ENCODE measurements around the gene GTPBP1.

GTPBP1 gene

DNA sequence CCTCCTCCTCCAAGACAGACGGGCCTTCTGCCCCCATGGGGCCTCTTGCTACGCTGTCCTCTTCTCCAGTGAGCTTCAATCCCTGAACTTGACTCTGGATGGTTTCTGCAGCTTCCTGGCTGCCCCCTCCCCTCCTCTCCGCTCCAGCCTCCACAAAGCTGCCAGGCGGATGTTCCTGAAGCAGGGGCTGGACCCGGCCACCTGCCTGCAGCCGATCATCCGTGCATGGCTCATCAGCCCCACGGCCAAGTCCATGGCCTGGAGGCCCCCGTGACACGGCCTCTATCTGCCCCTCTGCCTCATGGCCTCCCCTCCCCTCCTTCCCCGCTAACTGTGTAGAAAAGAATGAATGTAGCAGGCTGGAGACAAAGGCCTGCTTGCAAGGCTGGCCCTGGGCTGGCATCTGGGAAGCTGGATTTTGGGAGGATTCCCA lies 56.8 kb downstream of the GTPBP1 start:
- DNase-seq, result no peak

DNA sequence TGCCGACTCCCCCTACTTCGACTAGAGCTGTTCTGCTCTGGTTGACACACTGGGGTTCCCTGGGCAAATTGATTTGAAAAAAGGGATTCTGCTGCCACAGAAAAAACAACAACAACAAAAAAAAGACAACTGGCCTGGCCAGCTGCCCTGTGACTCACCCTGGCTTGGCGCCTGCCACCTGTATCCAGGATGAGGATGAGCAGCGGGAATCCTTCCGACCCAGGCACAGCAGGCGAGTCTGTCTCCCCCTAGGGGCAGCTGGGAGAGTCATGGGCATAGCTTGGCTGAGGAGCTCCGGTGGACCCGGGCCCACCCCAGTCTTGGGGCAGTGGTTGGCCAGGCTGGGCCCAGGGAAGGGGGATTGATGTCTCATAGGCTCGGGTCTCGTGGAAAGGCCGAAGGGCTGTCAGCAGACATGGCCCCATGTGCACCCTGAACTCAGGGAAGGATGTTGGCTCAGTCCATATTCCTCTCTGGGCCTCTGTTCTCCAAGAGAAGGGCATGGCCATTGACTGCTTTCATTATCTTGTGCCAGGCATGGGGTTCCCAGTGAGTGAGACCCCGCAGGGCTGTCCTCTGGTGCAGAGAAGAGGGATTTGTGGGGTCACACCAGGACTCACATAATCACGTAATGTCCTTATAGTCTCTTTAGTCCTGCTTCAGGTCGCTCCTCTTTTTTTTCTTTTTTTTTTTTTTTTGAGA lies 60.5 kb downstream of the GTPBP1 start:
- DNase-seq, result no peak

DNA sequence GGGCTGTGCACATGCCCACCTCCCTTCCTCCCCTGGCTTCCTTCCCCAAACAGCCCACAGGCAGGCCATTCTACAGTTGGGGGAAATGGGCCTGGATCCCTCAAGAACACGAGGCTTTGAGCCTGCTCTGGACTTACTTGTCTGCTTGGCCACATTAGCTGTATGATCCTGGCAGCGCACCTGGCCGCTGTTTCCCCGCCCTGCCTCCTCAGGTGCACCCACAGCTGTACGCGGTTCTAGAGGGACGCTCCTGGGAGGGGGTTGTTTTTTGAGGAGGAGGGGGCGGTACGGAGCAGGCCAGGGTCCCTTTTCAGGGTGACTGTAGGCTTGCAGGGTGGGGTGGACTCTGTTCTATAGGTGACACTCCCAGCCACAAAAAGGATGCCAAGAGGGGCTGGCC lies 61.6 kb downstream of the GTPBP1 start:
- DNase-seq, result no peak

DNA sequence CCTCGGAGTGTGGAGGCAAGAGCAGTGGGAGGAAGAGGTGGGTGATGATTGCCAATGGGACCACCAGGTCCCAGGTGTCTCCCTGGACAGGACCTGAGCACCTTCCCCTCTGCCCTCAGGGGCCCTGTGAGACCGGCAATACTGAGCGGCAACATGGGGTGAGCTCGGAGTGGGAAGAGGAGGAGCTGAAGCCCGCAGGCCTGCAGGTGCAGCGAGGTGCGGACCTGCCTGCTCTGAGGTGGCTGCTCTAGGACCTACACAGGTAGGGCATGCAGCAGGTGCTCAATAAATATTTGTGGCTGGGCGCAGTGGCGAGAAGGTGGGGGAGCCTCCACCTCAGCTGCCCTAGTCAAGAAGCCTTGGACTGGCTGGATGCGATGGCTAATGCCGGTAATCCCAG lies 62.3 kb downstream of the GTPBP1 start:
- DNase-seq, result no peak

DNA sequence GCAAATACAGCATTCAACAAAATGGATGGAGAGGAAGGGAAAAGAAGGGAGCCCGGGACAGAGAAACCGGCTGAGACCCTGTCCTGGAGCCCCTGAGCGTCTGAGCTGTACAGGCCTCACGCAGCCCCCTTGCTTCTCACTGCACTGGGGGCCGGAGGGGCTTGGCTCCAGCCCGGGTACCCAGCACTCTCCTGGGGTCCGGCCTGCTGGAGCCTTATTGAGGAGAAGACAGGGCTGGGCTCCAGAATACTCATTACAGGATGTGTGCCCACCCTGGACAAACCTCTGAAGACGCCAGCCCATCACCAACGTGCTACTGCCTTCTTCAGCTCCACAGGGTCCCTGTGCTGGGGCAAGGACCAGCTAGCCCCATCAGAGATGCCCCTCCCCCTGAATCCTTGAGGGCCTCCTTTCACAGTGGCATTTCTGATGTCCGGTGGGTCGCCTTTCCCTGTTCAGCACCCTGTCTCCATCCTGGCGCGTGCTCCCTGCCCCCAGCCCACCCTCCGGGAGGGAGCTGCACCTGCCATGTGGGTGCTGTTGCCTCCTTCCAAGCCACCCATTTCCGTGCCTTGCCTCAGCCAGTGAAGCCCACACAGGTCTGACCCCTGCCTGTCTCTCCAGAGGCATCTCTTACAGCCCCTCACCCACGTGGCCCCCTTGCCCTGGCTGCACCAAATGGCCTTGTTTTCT lies 64.7 kb downstream of the GTPBP1 start:
- no peak for DNase-seq

DNA sequence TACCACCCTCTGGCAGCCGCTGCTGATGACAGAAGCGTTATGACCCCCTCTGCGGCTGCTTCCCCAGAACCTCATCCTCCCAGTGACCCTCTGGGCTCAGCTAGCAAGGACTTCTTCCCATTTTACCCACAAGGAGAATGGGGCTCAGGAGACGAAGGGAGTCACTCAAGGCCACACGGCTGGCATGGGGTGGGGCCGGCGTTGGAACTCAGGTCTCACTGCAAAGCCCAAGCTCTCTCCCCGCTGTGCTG lies 66.8 kb downstream of the GTPBP1 start:
- DNase-seq, result no peak

DNA sequence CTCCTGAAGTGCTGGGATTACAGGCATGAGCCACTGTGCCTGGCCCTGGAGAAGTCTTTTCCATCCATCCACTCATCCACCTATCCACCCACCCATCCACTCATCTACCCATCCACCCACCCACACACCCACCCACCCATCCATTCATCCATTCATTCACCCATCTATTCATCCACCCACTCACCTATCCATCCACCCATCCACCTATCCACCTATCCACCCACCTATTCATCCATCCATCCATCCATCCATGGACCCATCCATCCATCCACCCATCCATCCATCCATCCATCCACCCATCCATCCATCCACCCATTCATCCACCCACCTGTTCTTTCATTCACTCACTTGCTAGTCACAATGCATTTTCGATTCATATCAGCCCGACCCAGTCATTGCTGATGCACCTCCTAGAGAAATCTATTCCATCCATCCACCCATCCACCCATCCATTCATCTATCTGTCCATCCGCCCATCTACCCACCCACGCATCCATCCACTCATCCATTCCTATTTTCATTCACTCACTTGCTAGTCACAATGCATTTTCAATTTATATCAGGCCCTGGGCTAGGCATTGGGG lies 67.7 kb downstream of the GTPBP1 start:
- DNase-seq, result no peak

DNA sequence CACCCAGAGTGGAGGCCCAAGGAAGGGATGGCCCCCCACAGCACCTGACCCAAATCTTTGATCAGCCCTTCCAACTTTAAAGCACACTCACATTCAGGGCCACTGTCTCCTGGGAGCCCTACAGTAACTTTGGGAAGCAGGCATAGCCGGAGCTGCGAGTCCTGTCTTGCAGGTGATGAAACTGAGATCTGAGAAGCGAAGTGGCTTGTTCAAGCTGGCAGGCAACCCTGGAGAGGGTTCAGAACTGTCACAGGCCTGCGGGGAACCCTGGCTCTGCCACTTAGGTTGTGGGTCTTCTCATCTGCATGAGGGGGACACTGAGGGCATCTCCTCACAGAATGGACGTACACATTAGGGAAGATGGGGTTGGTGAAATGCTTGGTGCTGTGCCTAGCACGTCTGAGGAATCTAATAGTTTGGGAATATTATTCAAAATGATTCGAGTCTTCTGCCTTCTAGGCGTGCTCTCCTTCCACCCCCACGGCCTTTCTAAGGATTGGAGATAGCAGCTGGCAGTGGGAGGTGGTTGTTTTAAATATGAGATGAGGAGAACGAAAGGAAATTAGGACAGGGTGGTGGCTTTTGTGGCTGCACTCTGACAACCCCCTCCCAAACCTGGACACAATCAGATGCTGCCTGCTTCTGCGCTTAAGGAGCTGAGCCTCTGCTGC lies 68.9 kb downstream of the GTPBP1 start:
- DNase-seq, result no peak

DNA sequence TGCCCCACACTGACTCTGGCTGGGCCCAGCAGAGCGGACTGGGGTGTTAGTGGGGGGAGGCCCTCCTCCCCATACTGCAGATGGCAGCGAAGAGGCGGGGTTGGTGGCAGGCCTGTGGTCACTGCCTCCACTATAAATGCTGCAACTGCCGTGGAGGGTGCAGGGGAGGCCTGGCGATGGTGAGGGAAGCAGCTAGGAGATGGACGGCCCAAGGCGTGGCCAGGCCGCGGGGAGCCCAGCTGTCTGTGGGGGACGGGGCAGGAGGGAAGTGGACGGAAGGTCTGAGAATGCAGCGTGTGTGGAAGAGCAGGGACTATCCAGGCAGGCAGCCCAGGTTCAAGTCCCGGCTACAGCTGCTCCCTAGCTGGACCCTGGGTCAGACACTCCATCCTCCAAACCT lies 69.9 kb downstream of the GTPBP1 start:
- no peak for DNase-seq

DNA sequence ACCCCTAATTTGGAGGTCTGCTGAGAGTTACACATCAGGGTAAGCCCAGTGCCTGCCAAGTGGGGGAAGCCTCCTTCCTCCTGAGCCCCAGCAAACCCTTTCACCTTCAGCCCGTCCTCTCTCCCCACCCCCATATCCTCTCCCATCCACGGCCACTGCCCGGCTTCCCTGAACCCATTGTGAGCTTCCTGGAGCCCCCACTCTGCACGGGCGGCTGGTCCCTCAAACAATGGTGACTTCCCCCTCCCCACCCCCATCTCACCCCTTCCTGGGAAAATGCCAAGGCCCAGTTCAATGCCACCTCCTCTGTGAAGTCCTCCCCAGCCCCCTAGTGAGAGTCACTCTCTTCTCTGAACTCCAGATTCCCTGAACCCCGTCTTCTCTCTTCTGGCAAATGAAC lies 70.3 kb downstream of the GTPBP1 start:
- no peak for DNase-seq

DNA sequence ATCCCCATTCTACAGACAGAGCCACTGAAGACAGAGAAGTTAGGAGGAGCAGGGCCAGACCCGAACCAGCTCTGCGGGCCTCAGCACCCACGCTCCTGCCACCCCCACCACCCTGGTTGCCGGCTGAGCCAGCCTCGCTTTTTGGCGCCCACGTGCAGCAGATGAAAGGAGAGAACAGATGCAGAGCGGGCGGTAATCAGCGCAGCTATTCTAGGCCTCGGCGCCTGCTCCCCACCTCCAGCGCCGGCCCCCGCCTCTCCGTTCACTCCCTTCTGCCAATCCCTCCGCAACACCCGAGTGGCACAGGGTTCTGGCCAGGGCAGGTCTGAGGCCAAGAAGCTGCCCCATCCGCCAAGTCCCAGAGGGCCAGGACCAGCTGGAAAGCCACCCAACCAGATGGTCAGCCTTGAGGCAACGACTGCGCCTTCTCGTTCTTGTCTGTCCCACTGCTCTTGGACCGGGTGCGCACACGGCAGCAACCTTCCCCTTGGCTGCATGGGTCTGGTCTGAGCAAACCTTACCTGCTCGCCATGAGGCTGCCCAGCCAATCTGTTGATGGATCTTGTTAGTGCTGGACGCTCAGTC lies 71.4 kb downstream of the GTPBP1 start:
- DNase-seq, result no peak

DNA sequence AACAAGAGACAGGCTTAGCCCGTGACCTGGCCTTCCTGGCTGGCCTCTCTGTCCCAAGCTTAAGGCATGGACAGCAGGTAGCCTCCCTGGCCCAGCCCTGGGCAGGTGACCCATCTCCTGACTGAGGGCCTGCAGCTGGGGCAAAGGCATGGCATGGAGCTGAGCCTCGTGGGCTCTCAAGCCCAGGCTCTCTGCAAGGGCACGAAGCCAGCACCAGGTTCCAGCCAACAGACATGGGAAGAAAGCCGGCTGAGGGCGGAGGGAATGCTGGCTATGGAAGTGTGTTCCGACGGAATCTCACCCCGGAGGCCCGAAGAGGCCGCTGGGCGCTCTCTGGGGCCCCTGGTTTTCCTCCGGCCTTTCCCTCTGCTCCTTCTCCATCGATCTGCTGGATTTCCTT lies 75.3 kb downstream of the GTPBP1 start:
- no peak for DNase-seq

DNA sequence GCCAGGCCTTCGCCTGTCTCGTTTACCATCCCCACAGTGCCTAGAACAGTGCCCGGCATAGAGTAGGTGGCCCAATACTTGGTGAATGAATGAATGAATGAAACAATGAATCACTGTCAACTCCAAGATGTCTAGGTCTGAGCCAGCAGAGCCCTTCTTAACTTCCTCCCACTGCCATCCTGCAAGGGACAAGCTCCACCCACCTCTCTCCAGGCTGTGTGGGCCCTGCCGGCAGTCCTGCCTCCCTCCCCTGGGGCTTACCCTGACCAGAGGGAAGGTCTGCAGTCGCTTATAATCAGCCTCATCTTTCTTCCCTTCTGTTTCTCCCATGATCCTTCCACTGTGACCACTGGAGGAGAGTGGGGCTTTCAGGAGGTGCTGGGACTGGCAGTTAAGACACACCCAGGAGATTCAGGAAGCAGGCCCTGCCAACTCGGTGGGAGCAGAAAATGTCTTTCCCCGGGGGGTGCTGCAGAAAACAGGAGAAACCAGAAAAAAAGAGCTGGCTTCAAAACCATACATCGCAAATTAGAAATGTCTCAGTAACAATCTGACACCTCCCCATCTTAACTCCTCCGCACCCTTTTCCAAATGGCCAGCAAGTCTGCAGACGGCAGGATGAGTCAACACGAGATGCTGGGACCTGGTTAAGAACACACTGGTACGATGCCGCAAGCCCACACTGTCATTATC lies 76.8 kb downstream of the GTPBP1 start:
- no peak for DNase-seq
